Adrenal gland (tissue), 12 donors: ENCODE measurements around the gene NDUFS4. TPM values are rescaled to one million over a fixed set of nuclear protein-coding genes. Genes with fewer than 3 reads are reported as not detected.

Source experiments
- DNase-seq, 7 donors: peaks; one replicate each; pipeline ENCODE4 v3.0.0-alpha.2; 2019 to 2020
- H3K27ac ChIP-seq, 5 donors: fragments of 200-600 bp; sonication (generic) in 4 of 5; 1 replicate in 3 of 5; 2 replicates in 2 of 5; pipeline versions ENCODE4 v1.5.1 to v1.8.0; 2016 to 2020; ENCODE audit warnings: mild to moderate bottlenecking in 1 of 5
- H3K27me3 ChIP-seq: fragments of 200-600 bp; 2 replicates; pipeline ENCODE4 v1.8.0; 2021
- H3K36me3 ChIP-seq, 2 donors: fragments of 200-600 bp; replicated peaks in 1 of 2; 1 replicate in 1 of 2; 2 replicates in 1 of 2; pipeline versions ENCODE4 v1.5.1 to v1.8.0; 2018 to 2022
- H3K4me1 ChIP-seq, 2 donors: fragments of 200-600 bp; replicated peaks in 1 of 2; 1 replicate in 1 of 2; 2 replicates in 1 of 2; pipeline versions ENCODE4 v1.5.1 to v1.8.0; 2018 to 2021
- H3K4me3 ChIP-seq, 4 donors: fragments of 200-600 bp; sonication (generic) in 3 of 4; one replicate each; pipeline ENCODE4 v1.5.1; 2016 to 2018
- H3K9me3 ChIP-seq, 3 donors: fragments of 200-600 bp; sonication (generic) in 1 of 3; replicated peaks in 1 of 3; 1 replicate in 2 of 3; 2 replicates in 1 of 3; pipeline versions ENCODE4 v1.5.1 to v1.8.0; 2016 to 2021
- POLR2A ChIP-seq, 2 donors: fragments of 450-650 bp; IDR thresholded peaks; one replicate each; pipeline ENCODE4 v1.6.1; 2017; ENCODE audit warnings: antibody characterized with exemption in 2 of 2, mild to moderate bottlenecking in 2 of 2, moderate library complexity in 1 of 2
- WGBS, 4 donors: extraction: QIAGEN DNeasy Blood & Tissue Kit in 2 of 4; methylation state at CpG; one replicate each; pipeline versions ENCODE4 v1.1.5 to v1.1.7; 2013 to 2017; 5-methylcytosine and 5-hydroxymethylcytosine counted together
- intact Hi-C, 2 donors: fragments of 100-400 bp; cut with DNase I; formaldehyde crosslinking; loops; one replicate each; pipeline versions ENCODE4 v1.14.1 to v1.15.0; 2022 to 2023
- polyA plus RNA-seq, 3 donors: library from polyadenylated mRNA; stranded (reverse); fragments of 200-250 nt in 2 of 3; fragments of 350-450 nt in 1 of 3; fragmentation: Illumina TruSeq in 1 of 3; extraction: RNeasy Lipid Tissue Mini Kit (QIAGEN cat#74804) in 1 of 3; gene quantifications; one replicate each; pipeline ENCODE4 v1.2.3, GENCODE V29; 2013 to 2014
- total RNA-seq, 9 donors: library from RNA; depleted of rRNA in 4 of 9; stranded (reverse); fragments of >200 nt in 4 of 9; fragments of 120-200 nt in 1 of 9; fragmentation: NEBNext Ultra II Directional in 1 of 9; extraction: Animal tissue kit (Norgen Biotek cat#: 25700) in 1 of 9; gene quantifications; one replicate each; pipeline versions ENCODE4 v1.1.0 to v1.2.4, GENCODE V29; 2013 to 2023
- TF ChIP-seq, protein P1 (sequence below), 6 experiments: fragments of 450-650 bp in 4 of 6; fragments of 200-600 bp in 2 of 6; sonication (generic) in 1 of 6; IDR thresholded peaks; 1 replicate in 5 of 6; 2 replicates in 1 of 6; pipeline versions ENCODE4 v1.5.1 to v1.8.0; 2016 to 2021; ENCODE audit warnings: antibody characterized with exemption in 6 of 6, mild to moderate bottlenecking in 2 of 6, moderate library complexity in 1 of 6
- donor health status: healthy with polysubstance abuse.
- donor health status: Bipolar disorder and iron deficiency.
- donor health status: DM: yes; HTN: yes; CAD: no.
- donor health status: DM: no; HTN: no; CAD: no.
- donor health status: DM: no; HTN: no; CAD: no.
- donor health status: DM: yes; HTN: yes; CAD: no.

The NDUFS4 gene
- total and polyA plus RNA-seq, 12 donors = 39.8 to 222 (median 93.0) TPM

DNA sequence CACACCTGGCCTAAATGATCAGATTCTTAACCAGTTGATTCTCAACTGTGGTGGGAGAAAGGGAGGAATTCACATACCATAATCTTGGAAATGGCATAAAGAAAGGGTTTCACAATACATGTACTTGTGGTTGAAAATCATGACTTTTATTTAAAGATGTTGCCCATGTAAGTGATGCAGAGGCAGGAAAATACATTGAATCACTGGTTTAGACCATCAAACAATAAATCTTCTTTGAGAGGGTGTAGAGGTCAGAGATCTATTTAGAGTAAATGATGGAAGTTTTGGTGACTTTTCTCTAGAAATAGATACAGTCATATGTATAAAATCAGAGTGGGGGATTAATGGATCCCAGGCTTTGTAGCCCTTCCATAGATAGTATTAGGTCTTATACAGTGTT, 15.4 kb downstream of the NDUFS4 start:
- TF ChIP-seq, protein P1, sequence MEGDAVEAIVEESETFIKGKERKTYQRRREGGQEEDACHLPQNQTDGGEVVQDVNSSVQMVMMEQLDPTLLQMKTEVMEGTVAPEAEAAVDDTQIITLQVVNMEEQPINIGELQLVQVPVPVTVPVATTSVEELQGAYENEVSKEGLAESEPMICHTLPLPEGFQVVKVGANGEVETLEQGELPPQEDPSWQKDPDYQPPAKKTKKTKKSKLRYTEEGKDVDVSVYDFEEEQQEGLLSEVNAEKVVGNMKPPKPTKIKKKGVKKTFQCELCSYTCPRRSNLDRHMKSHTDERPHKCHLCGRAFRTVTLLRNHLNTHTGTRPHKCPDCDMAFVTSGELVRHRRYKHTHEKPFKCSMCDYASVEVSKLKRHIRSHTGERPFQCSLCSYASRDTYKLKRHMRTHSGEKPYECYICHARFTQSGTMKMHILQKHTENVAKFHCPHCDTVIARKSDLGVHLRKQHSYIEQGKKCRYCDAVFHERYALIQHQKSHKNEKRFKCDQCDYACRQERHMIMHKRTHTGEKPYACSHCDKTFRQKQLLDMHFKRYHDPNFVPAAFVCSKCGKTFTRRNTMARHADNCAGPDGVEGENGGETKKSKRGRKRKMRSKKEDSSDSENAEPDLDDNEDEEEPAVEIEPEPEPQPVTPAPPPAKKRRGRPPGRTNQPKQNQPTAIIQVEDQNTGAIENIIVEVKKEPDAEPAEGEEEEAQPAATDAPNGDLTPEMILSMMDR (IDR thresholded peaks at IDR 0.05) = no peak
- no peak for TF ChIP-seq POLR2A (IDR thresholded peaks at IDR 0.05)
- Histone ChIP-seq H3K4me3 (no peak overlapping the region), H3K4me1 (peaks cover 8 to 22% of the 10 kb centered on the region in 2 donors), H3K27me3 (no peaks in the 10 kb centered on the region), H3K36me3 (no peaks in the 10 kb centered on the region), H3K27ac (no peak overlapping the region), H3K9me3 (no peaks in the 10 kb centered on the region)
- intact Hi-C loops = no loop called here
- no peak for DNase-seq

DNA sequence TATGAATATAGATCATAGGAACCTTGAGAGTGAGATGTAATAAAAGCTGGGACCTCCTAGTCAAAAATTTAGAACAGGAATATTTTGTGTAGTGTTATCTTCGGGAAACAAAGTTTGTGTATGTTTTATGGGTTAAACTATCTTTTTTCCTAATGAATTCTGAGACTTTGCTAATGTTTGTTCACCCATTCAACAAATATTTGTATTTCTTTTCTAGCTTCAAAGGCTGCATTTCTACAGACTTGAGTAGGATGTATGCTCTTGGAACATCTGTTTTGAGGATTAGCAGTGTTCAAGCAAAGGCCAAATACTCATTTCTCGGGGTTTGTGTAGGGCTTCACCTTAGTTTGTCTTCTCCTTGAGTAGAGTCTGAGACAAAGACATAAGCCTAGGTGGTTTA, 16.2 kb downstream of the NDUFS4 start:
- whole genome bisulfite sequencing, 4 donors = 93 to 95% (median 94%) methylated on average over 2 of the region's 2 CpGs
- Histone ChIP-seq H3K4me3 (no peak overlapping the region), H3K36me3 (no peaks in the 10 kb centered on the region), H3K27ac (no peak overlapping the region), H3K9me3 (no peaks in the 10 kb centered on the region), H3K4me1 (peaks cover 8 to 22% of the 10 kb centered on the region in 2 donors), H3K27me3 (no peaks in the 10 kb centered on the region)
- no peak for DNase-seq
- intact Hi-C loops = no loop called here
- TF ChIP-seq, protein P1 (IDR thresholded peaks at IDR 0.05) = no peak
- TF ChIP-seq POLR2A (IDR thresholded peaks at IDR 0.05) = no peak

DNA sequence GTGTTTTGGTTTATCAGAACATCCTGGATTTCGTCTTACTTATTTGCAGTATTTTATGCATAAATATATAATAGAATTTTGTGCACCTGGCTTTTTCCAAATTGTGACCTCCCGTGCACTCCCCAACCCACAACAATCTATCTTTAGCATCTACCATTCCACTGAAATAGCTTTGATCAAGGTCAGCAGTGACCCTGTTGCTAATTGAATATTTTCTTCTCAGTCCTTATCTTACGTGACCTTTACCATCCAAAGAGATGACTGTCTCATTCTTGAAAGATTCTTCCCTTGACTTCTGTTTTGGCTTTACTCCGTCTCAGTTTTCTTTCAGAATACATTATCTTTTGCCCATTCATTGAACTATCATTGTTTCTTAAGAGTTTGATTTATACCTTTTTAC, 18.4 kb downstream of the NDUFS4 start:
- no peak for DNase-seq
- Histone ChIP-seq H3K27me3 (no peaks in the 10 kb centered on the region), H3K4me3 (no peak overlapping the region), H3K36me3 (no peaks in the 10 kb centered on the region), H3K9me3 (no peaks in the 10 kb centered on the region), H3K27ac (no peak overlapping the region), H3K4me1 (peaks cover 8 to 32% of the 10 kb centered on the region in 2 donors)
- TF ChIP-seq, protein P1 (IDR thresholded peaks at IDR 0.05) = no peak
- TF ChIP-seq POLR2A (IDR thresholded peaks at IDR 0.05) = no peak
- 48 to 57% (median 54%) methylated on average over 4 of the region's 4 CpGs for WGBS, 4 donors
- intact Hi-C loops = no loop called here

DNA sequence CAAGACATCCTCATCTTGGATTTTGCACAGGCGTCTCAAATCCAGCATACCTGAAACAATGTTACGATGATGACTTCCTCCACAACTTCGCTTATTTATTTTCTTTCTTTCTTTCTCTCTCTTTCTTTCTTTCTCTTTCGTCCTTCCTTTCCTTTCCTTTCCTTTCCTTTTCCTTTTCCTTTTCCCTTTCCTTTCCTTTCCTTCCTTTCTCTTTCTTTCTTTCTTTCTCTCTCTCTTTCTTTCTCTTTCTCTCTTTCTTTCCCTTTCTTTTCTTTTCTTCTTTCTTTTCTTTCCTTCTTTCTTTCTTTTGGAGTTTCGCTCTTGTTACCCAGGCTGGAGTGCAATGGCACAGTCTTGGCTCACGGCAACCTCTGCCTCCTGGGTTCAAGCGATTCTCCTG, 20.1 kb downstream of the NDUFS4 start:
- TF ChIP-seq POLR2A (IDR thresholded peaks at IDR 0.05) = no peak
- TF ChIP-seq, protein P1 (IDR thresholded peaks at IDR 0.05) = no peak
- H3K36me3 ChIP-seq = no peaks in the 10 kb centered on the region
- no peak overlapping the region for H3K4me3 ChIP-seq
- no peaks in the 10 kb centered on the region for H3K9me3 ChIP-seq
- WGBS, 4 donors = 95 to 98% (median 98%) methylated on average over 7 of the region's 7 CpGs
- H3K4me1 ChIP-seq = peaks cover 8 to 32% of the 10 kb centered on the region in 2 donors
- intact Hi-C loops = no loop called here
- H3K27ac ChIP-seq = no peak overlapping the region
- DNase-seq = no peak
- no peaks in the 10 kb centered on the region for H3K27me3 ChIP-seq
